MCF 10A (cell line): Measurements from ENCODE around the gene FXYD6. TPM values are rescaled to one million over a fixed set of nuclear protein-coding genes. Genes with fewer than 3 reads are reported as not detected.

Experiments
- BruUV-seq: library from RNA; stranded (reverse); fragments of 400-500 nt; replicated peaks from 2 replicates; lab custom pipeline; 2021; lab: Mats Ljungman, UMichigan
- CTCF ChIA-PET: fragments of 300-600 bp; sonication (Branson Sonifier 250); formaldehyde crosslinking; extraction: SDS; loops from one replicate; lab custom pipeline; 2021; ENCODE audit warnings: antibody characterized with exemption, inconsistent platforms; lab: Yijun Ruan, JAX
- POLR2A ChIA-PET: fragments of 300-600, 350-650 bp; sonication (Branson Sonifier 250); formaldehyde crosslinking; extraction: SDS; loops from one replicate; lab custom pipeline; 2020; ENCODE audit warnings: antibody characterized with exemption, inconsistent platforms; lab: Yijun Ruan, JAX
- DNase-seq: peaks from one replicate; pipeline ENCODE4 v3.0.0-alpha.2; 2018; ENCODE audit not compliant: unreplicated experiment
- H3K27ac Mint-ChIP-seq: one replicate; pipeline ENCODE4 v1.8.0; 2022; ENCODE audit warnings: mild to moderate bottlenecking, low read depth, mixed read lengths; ENCODE audit not compliant: unreplicated experiment
- H3K27me3 Mint-ChIP-seq: one replicate; pipeline ENCODE4 v1.8.0; 2022; ENCODE audit warnings: mixed read lengths; ENCODE audit not compliant: insufficient read depth, unreplicated experiment
- H3K36me3 Mint-ChIP-seq: one replicate; pipeline ENCODE4 v1.8.0; 2022; ENCODE audit warnings: mild to moderate bottlenecking, moderate library complexity, mixed read lengths; ENCODE audit not compliant: insufficient read depth, unreplicated experiment
- H3K4me1 Mint-ChIP-seq: one replicate; pipeline ENCODE4 v1.8.0; 2022; ENCODE audit warnings: mixed read lengths; ENCODE audit not compliant: insufficient read depth, unreplicated experiment
- H3K4me3 Mint-ChIP-seq: one replicate; pipeline ENCODE4 v1.8.0; 2022; ENCODE audit warnings: mild to moderate bottlenecking, moderate library complexity, mixed read lengths; ENCODE audit not compliant: unreplicated experiment
- H3K9me3 Mint-ChIP-seq: one replicate; pipeline ENCODE4 v1.8.0; 2022; ENCODE audit warnings: mixed read lengths; ENCODE audit not compliant: unreplicated experiment
- intact Hi-C: fragments of 100-400 bp; cut with micrococcal nuclease; formaldehyde crosslinking; loops from 2 replicates; pipeline ENCODE4 v1.14.1; 2022
- total RNA-seq: library from RNA; stranded (reverse); gene quantifications from 2 replicates; pipeline ENCODE4 v1.2.3, GENCODE V29; 2022
- TF ChIP-seq, protein P1 (sequence below): fragments of 200-600 bp; IDR thresholded peaks from one replicate; pipeline ENCODE4 v1.8.0; 2022; ENCODE audit warnings: antibody characterized with exemption, mild to moderate bottlenecking; ENCODE audit not compliant: unreplicated experiment

FXYD6 gene
- total RNA-seq, 1 experiment from 2014 or later = not detected

DNA sequence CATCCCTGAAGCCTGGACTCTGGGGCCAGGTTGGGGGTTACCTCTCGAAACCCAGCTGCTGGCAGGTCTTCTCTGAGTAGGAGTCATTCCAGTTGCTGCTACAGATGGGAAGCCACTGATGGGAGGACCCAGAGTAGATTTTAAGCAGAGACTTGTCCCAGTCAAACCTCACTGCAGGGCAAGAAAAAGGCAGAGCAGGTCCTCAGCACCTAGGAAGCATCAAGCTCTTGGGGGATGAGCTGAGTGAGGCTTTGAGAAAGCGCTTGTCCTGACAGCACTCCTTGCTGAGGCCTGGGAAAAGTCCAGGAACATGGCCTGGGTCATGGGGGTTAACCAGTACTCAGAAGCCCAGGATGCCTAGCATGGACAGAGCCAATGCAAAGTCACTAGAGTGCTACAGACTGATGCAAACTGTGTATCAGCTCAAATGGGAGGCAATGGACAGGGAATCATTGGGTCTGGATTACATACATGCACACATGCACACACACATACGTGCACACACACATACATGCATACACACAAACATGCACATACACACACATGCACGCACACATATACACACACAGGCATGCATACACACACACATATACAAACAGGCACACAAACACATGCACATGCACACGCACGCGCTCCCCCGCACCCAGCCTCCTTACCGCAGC, 37.4 kb upstream of the FXYD6 start:
- H3K4me1 Mint-ChIP-seq = no peaks in the 10 kb centered on the region
- CTCF ChIA-PET = interaction anchor here (0.6 to 0.7 kb wide), 2 partner anchors 23 to 111 kb away, joined by 3 read pairs; no protein-coding TSS in a partner anchor
- H3K27ac Mint-ChIP-seq = no peak overlapping the region
- POLR2A ChIA-PET = no interaction called here
- intact Hi-C loops = no loop called here
- TF ChIP-seq, protein P1, sequence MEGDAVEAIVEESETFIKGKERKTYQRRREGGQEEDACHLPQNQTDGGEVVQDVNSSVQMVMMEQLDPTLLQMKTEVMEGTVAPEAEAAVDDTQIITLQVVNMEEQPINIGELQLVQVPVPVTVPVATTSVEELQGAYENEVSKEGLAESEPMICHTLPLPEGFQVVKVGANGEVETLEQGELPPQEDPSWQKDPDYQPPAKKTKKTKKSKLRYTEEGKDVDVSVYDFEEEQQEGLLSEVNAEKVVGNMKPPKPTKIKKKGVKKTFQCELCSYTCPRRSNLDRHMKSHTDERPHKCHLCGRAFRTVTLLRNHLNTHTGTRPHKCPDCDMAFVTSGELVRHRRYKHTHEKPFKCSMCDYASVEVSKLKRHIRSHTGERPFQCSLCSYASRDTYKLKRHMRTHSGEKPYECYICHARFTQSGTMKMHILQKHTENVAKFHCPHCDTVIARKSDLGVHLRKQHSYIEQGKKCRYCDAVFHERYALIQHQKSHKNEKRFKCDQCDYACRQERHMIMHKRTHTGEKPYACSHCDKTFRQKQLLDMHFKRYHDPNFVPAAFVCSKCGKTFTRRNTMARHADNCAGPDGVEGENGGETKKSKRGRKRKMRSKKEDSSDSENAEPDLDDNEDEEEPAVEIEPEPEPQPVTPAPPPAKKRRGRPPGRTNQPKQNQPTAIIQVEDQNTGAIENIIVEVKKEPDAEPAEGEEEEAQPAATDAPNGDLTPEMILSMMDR = no peak
- no peaks in the 10 kb centered on the region for H3K36me3 Mint-ChIP-seq
- no TSS peak for BruUV-seq
- no peak for DNase-seq
- H3K4me3 Mint-ChIP-seq = no peak overlapping the region
- no peaks in the 10 kb centered on the region for H3K9me3 Mint-ChIP-seq
- peaks cover 24% of the 10 kb centered on the region for H3K27me3 Mint-ChIP-seq

DNA sequence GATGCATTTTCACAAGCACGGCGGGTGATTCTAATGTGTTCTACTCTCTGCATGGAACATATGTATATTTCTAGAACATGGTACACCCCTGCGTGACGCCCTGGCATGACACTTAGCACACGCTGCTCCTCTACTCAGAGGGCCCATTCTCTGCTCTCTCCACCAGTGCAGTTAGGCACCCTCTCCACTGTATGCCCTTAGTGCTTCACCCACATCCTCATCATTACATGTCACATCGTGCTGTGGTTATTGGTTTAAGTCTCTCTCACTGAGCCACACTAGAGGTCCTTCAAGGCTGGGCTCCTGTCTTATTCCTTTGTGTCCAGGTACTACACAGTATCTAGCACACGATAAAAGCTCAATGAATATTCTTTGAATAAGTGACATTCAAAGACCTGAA, 36.0 kb upstream of the FXYD6 start:
- DNase-seq = no peak
- Mint-ChIP-seq H3K4me1 (peaks cover 6% of the 10 kb centered on the region), H3K27ac (no peak overlapping the region), H3K36me3 (no peaks in the 10 kb centered on the region), H3K27me3 (peaks cover 24% of the 10 kb centered on the region), H3K9me3 (no peaks in the 10 kb centered on the region), H3K4me3 (no peak overlapping the region)
- no TSS peak for BruUV-seq
- intact Hi-C loops = no loop called here
- TF ChIP-seq, protein P1 = no peak
- CTCF ChIA-PET = no interaction called here
- POLR2A ChIA-PET = no interaction called here

DNA sequence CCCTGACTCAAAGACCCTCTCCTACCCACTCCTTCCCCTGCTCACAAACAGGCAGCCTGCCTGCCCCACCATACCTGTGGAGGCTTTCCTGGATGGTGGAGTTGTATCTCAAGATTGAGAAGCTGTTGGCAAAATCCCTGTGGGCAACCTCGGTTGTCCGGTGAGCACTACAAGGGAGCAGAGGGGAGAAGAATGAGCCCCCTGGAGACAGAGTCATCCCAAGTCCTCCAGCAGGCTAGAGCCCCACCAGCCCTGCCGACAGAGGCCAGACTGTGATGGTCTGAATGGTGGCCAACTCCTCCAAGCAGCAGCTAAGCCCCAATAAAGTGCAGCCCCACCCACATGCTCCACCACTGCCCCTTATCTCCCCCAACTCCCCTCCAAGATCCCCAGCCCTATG, 35.2 kb upstream of the FXYD6 start:
- Mint-ChIP-seq H3K36me3 (no peaks in the 10 kb centered on the region), H3K4me1 (peaks cover 8% of the 10 kb centered on the region), H3K9me3 (no peaks in the 10 kb centered on the region), H3K4me3 (no peak overlapping the region), H3K27me3 (peaks cover 22% of the 10 kb centered on the region), H3K27ac (no peak overlapping the region)
- TF ChIP-seq, protein P1 = no peak
- DNase-seq = no peak
- ChIA-PET CTCF (no interaction called here), POLR2A (no interaction called here)
- no TSS peak for BruUV-seq
- intact Hi-C loops = no loop called here

DNA sequence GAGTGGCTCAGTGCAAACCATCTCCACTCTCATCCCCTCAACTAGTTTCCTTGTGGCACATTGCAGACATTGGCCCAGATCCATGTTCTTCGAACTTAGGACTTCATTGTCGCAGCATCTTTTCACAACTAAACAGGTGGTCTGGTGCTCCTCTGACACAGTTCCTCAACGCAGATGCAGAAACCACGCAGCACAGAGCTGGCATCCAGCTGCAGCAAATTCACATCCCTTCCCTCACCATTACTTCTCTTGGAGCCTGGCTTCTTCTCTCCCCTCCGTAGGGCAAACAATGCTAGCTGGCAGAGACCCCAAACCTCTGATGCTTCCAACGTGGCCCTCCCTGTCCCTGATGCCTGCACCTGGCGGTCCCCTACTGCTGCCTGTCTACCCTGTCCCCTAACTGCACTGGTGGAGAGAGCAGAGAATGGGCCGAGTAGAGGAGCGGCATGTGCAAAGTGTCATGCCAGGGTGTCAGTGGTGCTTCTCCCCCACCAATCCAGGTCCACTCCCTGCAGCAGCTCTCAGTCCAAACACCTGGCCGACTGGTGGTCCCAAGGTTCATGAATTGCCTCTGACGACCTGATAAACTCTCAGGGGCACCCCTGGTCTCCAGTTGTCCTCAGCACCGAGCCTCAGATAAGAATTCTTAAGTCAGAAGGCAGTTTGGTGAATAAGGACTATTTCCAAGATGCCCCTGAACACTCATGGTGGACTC, 34.6 kb upstream of the FXYD6 start:
- intact Hi-C loops = no loop called here
- Mint-ChIP-seq H3K27me3 (peaks cover 16% of the 10 kb centered on the region), H3K4me3 (no peak overlapping the region), H3K36me3 (no peaks in the 10 kb centered on the region), H3K27ac (no peak overlapping the region), H3K9me3 (no peaks in the 10 kb centered on the region), H3K4me1 (peaks cover 8% of the 10 kb centered on the region)
- no peak for DNase-seq
- TF ChIP-seq, protein P1 = no peak
- POLR2A ChIA-PET = interaction anchor here (0.6 kb wide), 1 partner anchor 662 kb away, joined by 3 read pairs; no protein-coding TSS in a partner anchor
- CTCF ChIA-PET = interaction anchor here (0.6 to 0.7 kb wide), 2 partner anchors 92 to 167 kb away, joined by 3 read pairs; no protein-coding TSS in a partner anchor
- no TSS peak for BruUV-seq
